ENCODE measurements around the gene FOXN4.

DNA sequence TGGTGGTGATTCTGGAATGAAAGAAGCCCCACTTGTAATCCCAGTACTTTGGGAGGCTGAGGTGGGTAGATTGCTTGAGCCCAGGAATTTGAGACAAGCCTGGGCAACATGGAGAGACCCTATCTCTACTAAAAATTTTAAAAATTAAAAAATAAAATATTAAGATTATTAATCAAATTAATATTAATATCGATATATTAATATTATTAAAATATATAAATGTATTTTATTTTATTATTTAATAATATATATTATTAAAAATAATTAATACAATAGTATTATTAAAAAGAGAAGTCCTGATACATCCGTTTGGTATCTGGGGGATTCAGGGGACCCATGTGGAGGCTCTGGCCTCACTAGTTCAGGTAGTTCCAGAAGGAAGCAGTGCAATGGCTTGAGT is 68.7 kb downstream of the FOXN4 start:
- TF ChIP-seq, protein P1, sequence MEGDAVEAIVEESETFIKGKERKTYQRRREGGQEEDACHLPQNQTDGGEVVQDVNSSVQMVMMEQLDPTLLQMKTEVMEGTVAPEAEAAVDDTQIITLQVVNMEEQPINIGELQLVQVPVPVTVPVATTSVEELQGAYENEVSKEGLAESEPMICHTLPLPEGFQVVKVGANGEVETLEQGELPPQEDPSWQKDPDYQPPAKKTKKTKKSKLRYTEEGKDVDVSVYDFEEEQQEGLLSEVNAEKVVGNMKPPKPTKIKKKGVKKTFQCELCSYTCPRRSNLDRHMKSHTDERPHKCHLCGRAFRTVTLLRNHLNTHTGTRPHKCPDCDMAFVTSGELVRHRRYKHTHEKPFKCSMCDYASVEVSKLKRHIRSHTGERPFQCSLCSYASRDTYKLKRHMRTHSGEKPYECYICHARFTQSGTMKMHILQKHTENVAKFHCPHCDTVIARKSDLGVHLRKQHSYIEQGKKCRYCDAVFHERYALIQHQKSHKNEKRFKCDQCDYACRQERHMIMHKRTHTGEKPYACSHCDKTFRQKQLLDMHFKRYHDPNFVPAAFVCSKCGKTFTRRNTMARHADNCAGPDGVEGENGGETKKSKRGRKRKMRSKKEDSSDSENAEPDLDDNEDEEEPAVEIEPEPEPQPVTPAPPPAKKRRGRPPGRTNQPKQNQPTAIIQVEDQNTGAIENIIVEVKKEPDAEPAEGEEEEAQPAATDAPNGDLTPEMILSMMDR (IDR thresholded peaks at IDR 0.05; ENCODE audit: low read length), result no peak
- TF ChIP-seq EZH2 (IDR thresholded peaks at IDR 0.05; ENCODE audit: borderline replicate concordance, low read length), result no peak

Measured in OCI-LY1 (cell line).